MM.1S (cell line): Measurements from ENCODE around the gene ZNF331.
"Not testable (repeated sequence)": the region's sequence is repeated elsewhere in the genome, so short reads cannot be mapped to it uniquely, and the experiment has no call there.

Source experiments
- DNase-seq: peaks from one replicate; pipeline ENCODE4 v3.0.0-alpha.2; 2015
- H2AFZ ChIP-seq: fragments of 300-600 bp; sonication (generic); 2 replicates; pipeline ENCODE4 v1.6.0; 2016; ENCODE audit warnings: antibody characterized with exemption, low read length
- H3F3A ChIP-seq: fragments of 300-600 bp; sonication (generic); 2 replicates; pipeline ENCODE4 v1.6.1; 2016; ENCODE audit warnings: mild to moderate bottlenecking, antibody characterized with exemption, low read length, moderate library complexity, mixed read lengths; ENCODE audit not compliant: insufficient read depth
- H3K27ac ChIP-seq: fragments of 300-600 bp; sonication (generic); 2 replicates; pipeline ENCODE4 v1.5.1; 2016; ENCODE audit warnings: mild to moderate bottlenecking, low read length
- H3K27me3 ChIP-seq: fragments of 300-600 bp; sonication (generic); replicated peaks from 2 replicates; pipeline ENCODE4 v1.6.0; 2016; ENCODE audit warnings: low read length; ENCODE audit not compliant: insufficient read depth
- H3K36me3 ChIP-seq: fragments of 300-600 bp; sonication (generic); replicated peaks from 2 replicates; pipeline ENCODE4 v1.6.1; 2016; ENCODE audit warnings: mild to moderate bottlenecking, low read length, mixed read lengths; ENCODE audit not compliant: insufficient read depth
- H3K4me1 ChIP-seq: fragments of 300-600 bp; sonication (generic); 2 replicates; pipeline ENCODE4 v1.6.1; 2016; ENCODE audit warnings: low read length, mixed read lengths
- H3K4me2 ChIP-seq: fragments of 300-600 bp; sonication (generic); 2 replicates; pipeline ENCODE4 v1.6.0; 2016; ENCODE audit warnings: low read depth, low read length
- H3K4me3 ChIP-seq: fragments of 300-600 bp; sonication (generic); 2 replicates; pipeline ENCODE4 v1.5.1; 2016; ENCODE audit warnings: low read length, mixed read lengths
- H3K79me2 ChIP-seq: fragments of 300-600 bp; sonication (generic); 2 replicates; pipeline ENCODE4 v1.6.1; 2016; ENCODE audit warnings: mixed run types, low read length, mixed read lengths
- H3K9ac ChIP-seq: fragments of 300-600 bp; sonication (generic); 2 replicates; pipeline ENCODE4 v1.6.1; 2016; ENCODE audit warnings: low read length, mixed read lengths
- H3K9me2 ChIP-seq: fragments of 300-600 bp; sonication (generic); replicated peaks from 2 replicates; pipeline ENCODE4 v1.6.1; 2016; ENCODE audit warnings: mild to moderate bottlenecking, low read length, mixed read lengths; ENCODE audit not compliant: insufficient read depth
- H3K9me3 ChIP-seq: fragments of 300-600 bp; sonication (generic); replicated peaks from 2 replicates; pipeline ENCODE4 v1.6.1; 2016; ENCODE audit warnings: mild to moderate bottlenecking, low read length, mixed read lengths; ENCODE audit not compliant: insufficient read depth
- H4K20me1 ChIP-seq: fragments of 300-600 bp; sonication (generic); 2 replicates; pipeline ENCODE4 v1.6.1; 2016; ENCODE audit warnings: mild to moderate bottlenecking, low read length, moderate library complexity, mixed read lengths; ENCODE audit not compliant: insufficient read depth
- CTCF ChIP-seq: fragments of 300-600 bp; sonication (generic); IDR thresholded peaks from 2 replicates; pipeline ENCODE4 v1.5.1; 2016; ENCODE audit warnings: antibody characterized with exemption, low read length, mixed read lengths
- EZH2 ChIP-seq: fragments of 300-600 bp; sonication (generic); optimal IDR thresholded peaks from 2 replicates; pipeline ENCODE3; 2017; ENCODE audit warnings: low read depth, mild to moderate bottlenecking, antibody characterized with exemption, low read length, mixed read lengths
- EZH2phosphoT487 ChIP-seq: fragments of 300-600 bp; sonication (generic); IDR thresholded peaks from 2 replicates; pipeline ENCODE4 v1.6.1; 2018; ENCODE audit warnings: antibody characterized with exemption, low read length

ZNF331 gene

GRCh38 chr19:53537521-53538377 lies at the start of gene ZNF331:
Gene ZNF331 (plus strand): TSS chr19:53538145. CDS start chr19:53569377, 31,232 bp downstream.
- Histone ChIP-seq H3K4me2 (no peak within 1 kb of the TSS), H4K20me1 (no peaks in the 10 kb centered on the region), H3K36me3 (no peaks in the 10 kb centered on the region), H3K27ac (no peak within 1 kb of the TSS), H3K9me3 (no peaks in the 10 kb centered on the region), H3F3A (no peaks in the 10 kb centered on the region), H3K9me2 (no peaks in the 10 kb centered on the region), H2AFZ (no peak within 1 kb of the TSS), H3K79me2 (no peaks in the 10 kb centered on the region), H3K9ac (no peak within 1 kb of the TSS), H3K4me1 (no peaks in the 10 kb centered on the region), H3K4me3 (no peak within 1 kb of the TSS), H3K27me3 (no peaks in the 10 kb centered on the region)
- no peak for TF ChIP-seq CTCF
- no peak for TF ChIP-seq EZH2phosphoT487
- no peak for TF ChIP-seq EZH2
- DNase-seq, result no peak

- H3F3A ChIP-seq, result no peaks in the 10 kb centered on the region
- no peak overlapping the region for H3K4me3 ChIP-seq
- H2AFZ ChIP-seq, result no peak overlapping the region
- H3K79me2 ChIP-seq, result no peaks in the 10 kb centered on the region
- no peaks in the 10 kb centered on the region for H4K20me1 ChIP-seq
- no peaks in the 10 kb centered on the region for H3K4me1 ChIP-seq
- H3K27me3 ChIP-seq, result no peaks in the 10 kb centered on the region
- H3K4me2 ChIP-seq, result no peak overlapping the region
- TF ChIP-seq EZH2phosphoT487 (no peak), CTCF (no peak), EZH2 (no peak)
- H3K9me2 ChIP-seq, result no peaks in the 10 kb centered on the region
- no peak for DNase-seq
- no peak overlapping the region for H3K9ac ChIP-seq
- H3K36me3 ChIP-seq, result no peaks in the 10 kb centered on the region
- no peak overlapping the region for H3K27ac ChIP-seq
- no peaks in the 10 kb centered on the region for H3K9me3 ChIP-seq
These were observed 45.8 kb upstream of the ZNF331 start for GRCh38 chr19:53492153-53492552.

GRCh38 chr19:53497311-53498023 lies 40.5 kb upstream of the ZNF331 start:
- H3K4me1 ChIP-seq, H3K27ac ChIP-seq, H3K27me3 ChIP-seq, H3K9ac ChIP-seq, H3K4me3 ChIP-seq, H3K9me3 ChIP-seq, H3K4me2 ChIP-seq, H3K36me3 ChIP-seq, H2AFZ ChIP-seq, H3K79me2 ChIP-seq, H3F3A ChIP-seq, H3K9me2 ChIP-seq, DNase-seq, H4K20me1 ChIP-seq: not testable (repeated sequence)

- H3K36me3 ChIP-seq, H3K4me3 ChIP-seq, H4K20me1 ChIP-seq, H3K27me3 ChIP-seq, H3K9ac ChIP-seq, H2AFZ ChIP-seq, H3K9me2 ChIP-seq, H3K27ac ChIP-seq, H3K9me3 ChIP-seq, H3K4me1 ChIP-seq, DNase-seq, H3K79me2 ChIP-seq, H3K4me2 ChIP-seq, H3F3A ChIP-seq: not testable (repeated sequence)
These were observed 39.9 kb upstream of the ZNF331 start for GRCh38 chr19:53498024-53498395.

GRCh38 chr19:53503151-53503550 lies 34.8 kb upstream of the ZNF331 start:
- H3K36me3 ChIP-seq, H3K9me2 ChIP-seq, H3K27me3 ChIP-seq, H2AFZ ChIP-seq, H3K9me3 ChIP-seq, H3K27ac ChIP-seq, H3K4me3 ChIP-seq, H4K20me1 ChIP-seq, H3K9ac ChIP-seq, H3K79me2 ChIP-seq, DNase-seq, H3F3A ChIP-seq, H3K4me1 ChIP-seq, H3K4me2 ChIP-seq: not testable (repeated sequence)

GRCh38 chr19:53503671-53504364 lies 34.1 kb upstream of the ZNF331 start:
- H3K4me3 ChIP-seq, H3K9ac ChIP-seq, H3F3A ChIP-seq, H3K36me3 ChIP-seq, H2AFZ ChIP-seq, H3K9me3 ChIP-seq, H4K20me1 ChIP-seq, H3K4me2 ChIP-seq, H3K4me1 ChIP-seq, H3K9me2 ChIP-seq, H3K27me3 ChIP-seq, H3K27ac ChIP-seq, H3K79me2 ChIP-seq, DNase-seq: not testable (repeated sequence)
